ENCODE data around the gene AXIN1.

DNA sequence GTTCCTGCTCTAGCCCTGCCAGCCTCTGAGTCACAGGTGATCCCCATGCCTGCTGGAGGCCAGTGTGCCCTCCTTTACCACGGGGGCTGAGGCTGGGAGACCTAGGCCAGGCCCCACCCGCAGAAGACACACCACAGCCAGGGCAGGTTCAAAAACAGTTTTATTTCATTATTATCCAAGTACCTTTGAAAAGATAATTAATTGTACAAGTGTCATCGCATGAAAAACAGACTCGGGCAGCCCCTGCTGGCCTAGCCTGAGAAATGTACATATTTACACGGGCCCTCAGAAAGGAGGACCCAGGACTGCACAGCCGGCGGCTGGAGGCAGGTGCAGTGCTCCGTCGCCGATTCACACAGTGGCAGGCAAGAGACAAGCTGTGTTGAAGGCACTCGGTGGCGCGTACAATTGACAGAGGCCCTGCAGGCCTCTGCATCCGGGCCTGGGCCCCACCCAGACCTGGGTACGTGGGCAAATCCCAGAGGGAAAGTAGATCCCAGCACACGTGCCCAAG is 65.2 kb downstream of the AXIN1 start:
- TF ChIP-seq, protein P1, sequence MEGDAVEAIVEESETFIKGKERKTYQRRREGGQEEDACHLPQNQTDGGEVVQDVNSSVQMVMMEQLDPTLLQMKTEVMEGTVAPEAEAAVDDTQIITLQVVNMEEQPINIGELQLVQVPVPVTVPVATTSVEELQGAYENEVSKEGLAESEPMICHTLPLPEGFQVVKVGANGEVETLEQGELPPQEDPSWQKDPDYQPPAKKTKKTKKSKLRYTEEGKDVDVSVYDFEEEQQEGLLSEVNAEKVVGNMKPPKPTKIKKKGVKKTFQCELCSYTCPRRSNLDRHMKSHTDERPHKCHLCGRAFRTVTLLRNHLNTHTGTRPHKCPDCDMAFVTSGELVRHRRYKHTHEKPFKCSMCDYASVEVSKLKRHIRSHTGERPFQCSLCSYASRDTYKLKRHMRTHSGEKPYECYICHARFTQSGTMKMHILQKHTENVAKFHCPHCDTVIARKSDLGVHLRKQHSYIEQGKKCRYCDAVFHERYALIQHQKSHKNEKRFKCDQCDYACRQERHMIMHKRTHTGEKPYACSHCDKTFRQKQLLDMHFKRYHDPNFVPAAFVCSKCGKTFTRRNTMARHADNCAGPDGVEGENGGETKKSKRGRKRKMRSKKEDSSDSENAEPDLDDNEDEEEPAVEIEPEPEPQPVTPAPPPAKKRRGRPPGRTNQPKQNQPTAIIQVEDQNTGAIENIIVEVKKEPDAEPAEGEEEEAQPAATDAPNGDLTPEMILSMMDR (IDR thresholded peaks at IDR 0.05), result peak in 4 of 7 experiments; percentile 21 to 40 (median 29)
- TF ChIP-seq POLR2A (IDR thresholded peaks at IDR 0.05), result no peak
